NT2/D1 (cell line): ENCODE results near the gene CARD11.
"Not testable (repeated sequence)": the region's sequence is repeated elsewhere in the genome, so short reads cannot be mapped to it uniquely, and the experiment has no call there.

Experiments
- DNase-seq: peaks from one replicate; pipeline ENCODE4 v3.0.0-alpha.2; 2011; ENCODE audit warnings: low read depth, low spot score
- H3K27me3 ChIP-seq: 2 replicates; pipeline ENCODE4 v1.6.0; 2011; ENCODE audit warnings: mild to moderate bottlenecking; ENCODE audit not compliant: insufficient read length, insufficient read depth
- H3K36me3 ChIP-seq: 2 replicates; pipeline ENCODE4 v1.6.1; 2011; ENCODE audit warnings: mild to moderate bottlenecking, low read length, mixed read lengths; ENCODE audit not compliant: insufficient read depth, insufficient read length
- H3K4me1 ChIP-seq: 2 replicates; pipeline ENCODE4 v1.5.1; 2011; ENCODE audit not compliant: insufficient read depth, insufficient read length
- H3K4me3 ChIP-seq: 2 replicates; pipeline ENCODE4 v1.5.1; 2011; ENCODE audit warnings: low read depth; ENCODE audit not compliant: insufficient read length
- H3K9ac ChIP-seq: 2 replicates; pipeline ENCODE4 v1.6.0; 2011; ENCODE audit warnings: low read depth; ENCODE audit not compliant: insufficient read length
- H3K9me3 ChIP-seq: 2 replicates; pipeline ENCODE4 v1.5.1; 2011; ENCODE audit warnings: mild to moderate bottlenecking, low read length; ENCODE audit not compliant: insufficient read depth
- SUZ12 ChIP-seq: IDR thresholded peaks from 2 replicates; pipeline ENCODE4 v1.6.1; 2011; ENCODE audit not compliant: insufficient read length, insufficient read depth; ENCODE audit errors: extremely low read depth
- YY1 ChIP-seq: IDR thresholded peaks from 2 replicates; pipeline ENCODE4 v1.6.1; 2011; ENCODE audit not compliant: insufficient read length, insufficient read depth
- ZNF274 ChIP-seq: IDR thresholded peaks from 2 replicates; pipeline ENCODE4 v1.6.1; 2011; ENCODE audit warnings: mild to moderate bottlenecking, low read depth, low read length

CARD11 gene

GRCh38 chr7:3029138-3029537 lies 14.5 kb downstream of the CARD11 start:
- peaks cover 10% of the 10 kb centered on the region for H3K9me3 ChIP-seq
- no peaks in the 10 kb centered on the region for H3K36me3 ChIP-seq
- no peak overlapping the region for H3K4me3 ChIP-seq
- H3K4me1 ChIP-seq, result peaks cover 4% of the 10 kb centered on the region
- no peak overlapping the region for H3K9ac ChIP-seq
- TF ChIP-seq SUZ12, result no peak
- no peak for TF ChIP-seq YY1
- no peak for TF ChIP-seq ZNF274
- no peak for DNase-seq
- H3K27me3 ChIP-seq, result no peaks in the 10 kb centered on the region

GRCh38 chr7:3028758-3029093 lies 14.9 kb downstream of the CARD11 start:
- peaks cover 10% of the 10 kb centered on the region for H3K9me3 ChIP-seq
- no peak overlapping the region for H3K9ac ChIP-seq
- no peak for TF ChIP-seq SUZ12
- TF ChIP-seq YY1, result no peak
- no peak for TF ChIP-seq ZNF274
- peaks cover 4% of the 10 kb centered on the region for H3K4me1 ChIP-seq
- H3K4me3 ChIP-seq, result no peak overlapping the region
- DNase-seq, result no peak
- H3K36me3 ChIP-seq, result no peaks in the 10 kb centered on the region
- no peaks in the 10 kb centered on the region for H3K27me3 ChIP-seq

GRCh38 chr7:3028071-3028757 lies 15.5 kb downstream of the CARD11 start:
- Histone ChIP-seq H3K4me1 (peaks cover 4% of the 10 kb centered on the region), H3K27me3 (no peaks in the 10 kb centered on the region), H3K4me3 (no peak overlapping the region), H3K36me3 (no peaks in the 10 kb centered on the region), H3K9me3 (peaks cover 10% of the 10 kb centered on the region), H3K9ac (no peak overlapping the region)
- no peak for TF ChIP-seq ZNF274
- no peak for TF ChIP-seq SUZ12
- TF ChIP-seq YY1, result no peak
- no peak for DNase-seq

- no peak for DNase-seq
Observed at GRCh38 chr7:3027005-3027845, 16.4 kb downstream of the CARD11 start.

GRCh38 chr7:3025616-3026015 lies 18.1 kb downstream of the CARD11 start:
- no peak for DNase-seq
- no peak overlapping the region for H3K4me3 ChIP-seq
- H3K9ac ChIP-seq, result no peak overlapping the region
- no peaks in the 10 kb centered on the region for H3K27me3 ChIP-seq
- peaks cover 17% of the 10 kb centered on the region for H3K9me3 ChIP-seq
- H3K36me3 ChIP-seq, result no peaks in the 10 kb centered on the region
- TF ChIP-seq SUZ12 (no peak), YY1 (no peak), ZNF274 (no peak)
- peaks cover 4% of the 10 kb centered on the region for H3K4me1 ChIP-seq

More at GRCh38 chr7:3027005-3027845, 16.4 kb downstream of the CARD11 start:
- no peaks in the 10 kb centered on the region for H3K36me3 ChIP-seq
- peaks cover 4% of the 10 kb centered on the region for H3K4me1 ChIP-seq
- no peaks in the 10 kb centered on the region for H3K27me3 ChIP-seq
- no peak for TF ChIP-seq SUZ12
- TF ChIP-seq YY1, result no peak
- TF ChIP-seq ZNF274, result no peak
- no peak overlapping the region for H3K9ac ChIP-seq
- peaks cover 10% of the 10 kb centered on the region for H3K9me3 ChIP-seq
- no peak overlapping the region for H3K4me3 ChIP-seq

- Histone ChIP-seq H3K4me1 (no peaks in the 10 kb centered on the region), H3K27me3 (no peaks in the 10 kb centered on the region), H3K9ac (no peak overlapping the region), H3K4me3 (no peak overlapping the region), H3K9me3 (peaks cover 27% of the 10 kb centered on the region), H3K36me3 (peaks cover 4% of the 10 kb centered on the region)
- no peak for TF ChIP-seq ZNF274
- no peak for TF ChIP-seq YY1
- TF ChIP-seq SUZ12, result no peak
- DNase-seq, result no peak
Observed at GRCh38 chr7:3021825-3022224, 21.8 kb downstream of the CARD11 start.

GRCh38 chr7:3021224-3021623 lies 22.4 kb downstream of the CARD11 start:
- not testable (repeated sequence) for H3K4me1 ChIP-seq, H3K4me3 ChIP-seq, DNase-seq, H3K9ac ChIP-seq, H3K27me3 ChIP-seq, H3K36me3 ChIP-seq
- H3K9me3 ChIP-seq, result peaks cover 27% of the 10 kb centered on the region
